WTC11 (cell line): ENCODE data around the gene OGFOD3. TPM values are rescaled to one million over a fixed set of nuclear protein-coding genes. Genes with fewer than 3 reads are reported as not detected.

Source experiments
- ATAC-seq: fragments of 200-7000 bp; cut with Tn5 transposase; 2 replicates; pipeline ENCODE4 v1.10.0; 2021; ENCODE audit warnings: mild to moderate bottlenecking, moderate library complexity
- CTCF ChIA-PET: fragments of 300-600 bp; sonication (Branson Sonifier 250); formaldehyde crosslinking; loops from one replicate; lab custom pipeline; 2021; ENCODE audit warnings: antibody characterized with exemption; lab: Charles Lee
- POLR2A ChIA-PET: fragments of 350-600 bp; sonication (Branson Sonifier 250); formaldehyde crosslinking; loops from one replicate; lab custom pipeline; 2021; ENCODE audit warnings: antibody characterized with exemption; lab: Charles Lee
- DNase-seq: peaks from one replicate; pipeline ENCODE4 v3.0.0; 2021; ENCODE audit warnings: low spot score
- H3K27ac Mint-ChIP-seq: 2 replicates; pipeline ENCODE4 v1.8.0; 2021; ENCODE audit warnings: mixed read lengths
- H3K27me3 Mint-ChIP-seq: 2 replicates; pipeline ENCODE4 v1.8.0; 2021; ENCODE audit warnings: low read depth, mild to moderate bottlenecking, moderate library complexity, mixed read lengths
- H3K36me3 Mint-ChIP-seq: 2 replicates; pipeline ENCODE4 v1.8.0; 2021; ENCODE audit warnings: mixed read lengths
- H3K4me1 Mint-ChIP-seq: 2 replicates; pipeline ENCODE4 v1.8.0; 2022; ENCODE audit warnings: mixed read lengths
- H3K4me3 Mint-ChIP-seq: 2 replicates; pipeline ENCODE4 v1.8.0; 2021; ENCODE audit warnings: mild to moderate bottlenecking, moderate library complexity, mixed read lengths
- H3K9me3 Mint-ChIP-seq: 2 replicates; pipeline ENCODE4 v1.8.0; 2021; ENCODE audit warnings: mixed read lengths
- CDX4 ChIP-seq: fragments of 250-450 bp; sonication (Bioruptor Pico); IDR thresholded peaks from 2 replicates; pipeline ENCODE4 v1.9.0; 2021; ENCODE audit warnings: moderate library complexity, mild to moderate bottlenecking, inconsistent platforms, borderline replicate concordance
- CREB1 ChIP-seq: sonication (generic); formaldehyde crosslinking; IDR thresholded peaks from 2 replicates; pipeline ENCODE4 v1.8.0; 2023; ENCODE audit warnings: mild to moderate bottlenecking, missing genetic modification reagents
- CTCF ChIP-seq: fragments of 200-600 bp; IDR thresholded peaks from 2 replicates; pipeline ENCODE4 v1.8.0; 2022; ENCODE audit warnings: antibody characterized with exemption
- E2F5 ChIP-seq: sonication (generic); formaldehyde crosslinking; IDR thresholded peaks from 2 replicates; pipeline ENCODE4 v1.8.1; 2022; ENCODE audit warnings: mild to moderate bottlenecking, moderate library complexity, missing genetic modification reagents
- ELF4 ChIP-seq: sonication (generic); formaldehyde crosslinking; IDR thresholded peaks from 2 replicates; pipeline ENCODE4 v1.8.1; 2022; ENCODE audit warnings: low read depth, mild to moderate bottlenecking, moderate library complexity, missing genetic modification reagents
- EMX1 ChIP-seq: fragments of 250-450 bp; sonication (Bioruptor Pico); IDR thresholded peaks from 2 replicates; pipeline ENCODE4 v1.8.0; 2021; ENCODE audit warnings: mild to moderate bottlenecking
- ERG ChIP-seq: fragments of 250-450 bp; sonication (Bioruptor Pico); IDR thresholded peaks from 2 replicates; pipeline ENCODE4 v1.8.0; 2021; ENCODE audit warnings: mild to moderate bottlenecking
- FOXP4 ChIP-seq: sonication (generic); formaldehyde crosslinking; IDR thresholded peaks from 2 replicates; pipeline ENCODE4 v1.8.0; 2022; ENCODE audit warnings: mild to moderate bottlenecking, missing genetic modification reagents
- GTF2I ChIP-seq: fragments of 250-450 bp; sonication (Bioruptor Pico); conservative IDR thresholded peaks from 2 replicates; pipeline ENCODE4 v1.4.0; 2021; ENCODE audit warnings: mild to moderate bottlenecking
- HMGA2 ChIP-seq: fragments of 250-450 bp; sonication (Bioruptor Pico); IDR thresholded peaks from 2 replicates; pipeline ENCODE4 v1.4.0; 2021; ENCODE audit warnings: mild to moderate bottlenecking, moderate library complexity
- JUN ChIP-seq: sonication (generic); formaldehyde crosslinking; IDR thresholded peaks from 2 replicates; pipeline ENCODE4 v1.8.0; 2023; ENCODE audit warnings: mild to moderate bottlenecking, missing genetic modification reagents
- NFYB ChIP-seq: sonication (generic); formaldehyde crosslinking; conservative IDR thresholded peaks from 2 replicates; pipeline ENCODE4 v1.8.0; 2022; ENCODE audit warnings: low read depth, missing genetic modification reagents
- NR1H2 ChIP-seq: sonication (generic); formaldehyde crosslinking; IDR thresholded peaks from 2 replicates; pipeline ENCODE4 v1.9.0; 2021; ENCODE audit warnings: mild to moderate bottlenecking, moderate library complexity, missing genetic modification reagents
- NR3C1 ChIP-seq: sonication (generic); formaldehyde crosslinking; conservative IDR thresholded peaks from 2 replicates; pipeline ENCODE4 v1.8.1; 2023; ENCODE audit warnings: low read depth, mild to moderate bottlenecking, missing genetic modification reagents
- SMAD4 ChIP-seq: sonication (generic); formaldehyde crosslinking; IDR thresholded peaks from 2 replicates; pipeline ENCODE4 v1.8.0; 2022; ENCODE audit warnings: mild to moderate bottlenecking, missing genetic modification reagents
- ZBTB43 ChIP-seq: sonication (generic); formaldehyde crosslinking; IDR thresholded peaks from 2 replicates; pipeline ENCODE4 v1.8.1; 2023; ENCODE audit warnings: mild to moderate bottlenecking, missing genetic modification reagents
- ZNF121 ChIP-seq: sonication (generic); formaldehyde crosslinking; IDR thresholded peaks from 2 replicates; pipeline ENCODE4 v1.8.0; 2023; ENCODE audit warnings: missing genetic modification reagents
- ZNF317 ChIP-seq: sonication (generic); formaldehyde crosslinking; IDR thresholded peaks from 2 replicates; pipeline ENCODE4 v1.8.1; 2023; ENCODE audit warnings: low read depth, mild to moderate bottlenecking, moderate library complexity, missing genetic modification reagents, borderline replicate concordance
- ZNF416 ChIP-seq: fragments of 250-450 bp; sonication (Bioruptor Pico); IDR thresholded peaks from 2 replicates; pipeline ENCODE4 v1.9.0; 2021; ENCODE audit warnings: mild to moderate bottlenecking, inconsistent platforms
- ZNF423 ChIP-seq: fragments of 250-450 bp; sonication (Bioruptor Pico); IDR thresholded peaks from 2 replicates; pipeline ENCODE4 v2.1.2; 2022; ENCODE audit warnings: mild to moderate bottlenecking, moderate library complexity
- ZNF425 ChIP-seq: fragments of 250-450 bp; sonication (Bioruptor Pico); conservative IDR thresholded peaks from 2 replicates; pipeline ENCODE4 v1.9.0; 2021; ENCODE audit warnings: mild to moderate bottlenecking
- ZSCAN18 ChIP-seq: fragments of 250-450 bp; sonication (Bioruptor Pico); IDR thresholded peaks from 2 replicates; pipeline ENCODE4 v2.1.2; 2022; ENCODE audit warnings: mild to moderate bottlenecking, moderate library complexity
- total RNA-seq: library from RNA; stranded (reverse); gene quantifications from 3 replicates; pipeline ENCODE4 v1.2.3, GENCODE V29; 2021

The OGFOD3 gene
- total RNA-seq, 1 experiment from 2014 or later = 20.4 TPM

GRCh38 chr17:82415336-82415735 lies 3.0 kb downstream of the OGFOD3 start:
- DNase-seq (no peak), ATAC-seq (no peak)
- Mint-ChIP-seq H3K36me3 (peaks cover 6% of the 10 kb centered on the region), H3K9me3 (no peaks in the 10 kb centered on the region), H3K27me3 (no peaks in the 10 kb centered on the region), H3K4me3 (no peak overlapping the region), H3K27ac (0 out of 2 replicates have a peak overlapping the region, but pooled peaks have one; percentile 57), H3K4me1 (peaks cover 13% of the 10 kb centered on the region)
- TF ChIP-seq ZNF425 (CRISPR knock-in tag) (no peak), ZNF423 (CRISPR knock-in tag) (no peak), ZNF121 (no peak), ZBTB43 (no peak), ERG (CRISPR knock-in tag) (no peak), CTCF (no peak), GTF2I (CRISPR knock-in tag) (no peak), ELF4 (no peak), CREB1 (CRISPR knock-in tag) (no peak), NR1H2 (CRISPR knock-in tag) (no peak), SMAD4 (CRISPR knock-in tag) (no peak), ZNF317 (CRISPR knock-in tag) (no peak), HMGA2 (no peak), ZNF416 (CRISPR knock-in tag) (no peak), ZSCAN18 (CRISPR knock-in tag) (no peak)
- POLR2A ChIA-PET = no interaction called here
- CTCF ChIA-PET = interaction anchor here (0.6 to 1.8 kb wide), 8 partner anchors 9 to 245 kb away, joined by 3 to 9 read pairs (median 4); no protein-coding TSS in a partner anchor

- CTCF ChIA-PET = interaction anchor here (0.6 to 1.8 kb wide), 8 partner anchors 10 to 245 kb away, joined by 3 to 9 read pairs (median 4); no protein-coding TSS in a partner anchor
- TF ChIP-seq E2F5 (CRISPR knock-in tag) (no peak), GTF2I (CRISPR knock-in tag) (no peak), EMX1 (no peak), JUN (CRISPR knock-in tag) (peak; percentile 93), NR3C1 (CRISPR knock-in tag) (no peak), NFYB (CRISPR knock-in tag) (no peak), CDX4 (CRISPR knock-in tag) (no peak), FOXP4 (CRISPR knock-in tag) (peak; percentile 96)
Measured at GRCh38 chr17:82414548-82415281, 3.7 kb downstream of the OGFOD3 start.

More at GRCh38 chr17:82414548-82415281, 3.7 kb downstream of the OGFOD3 start:
- H3K36me3 Mint-ChIP-seq = peaks cover under 1% of the 10 kb centered on the region; the same call in 1 of the 2 replicates
- no peaks in the 10 kb centered on the region for H3K9me3 Mint-ChIP-seq
- H3K27ac Mint-ChIP-seq = peak overlapping the region; percentile 63; the same call in 1 of the 2 replicates
- DNase-seq (peak; percentile 91), ATAC-seq (peak; percentile 76)
- H3K27me3 Mint-ChIP-seq = no peaks in the 10 kb centered on the region
- POLR2A ChIA-PET = no interaction called here
- H3K4me1 Mint-ChIP-seq = peaks cover 13% of the 10 kb centered on the region
- H3K4me3 Mint-ChIP-seq = peak overlapping the region; percentile 36
